ENCODE measurements around the gene TYW1B. TPM values are rescaled to one million over a fixed set of nuclear protein-coding genes. Genes with fewer than 3 reads are reported as not detected.
"Not testable (repeated sequence)": the region's sequence is repeated elsewhere in the genome, so short reads cannot be mapped to it uniquely, and the experiment has no call there.

The TYW1B gene
- total RNA-seq, 4 donors from 2014 or later = 1.7 to 4.5 (median 3.2) TPM

DNA sequence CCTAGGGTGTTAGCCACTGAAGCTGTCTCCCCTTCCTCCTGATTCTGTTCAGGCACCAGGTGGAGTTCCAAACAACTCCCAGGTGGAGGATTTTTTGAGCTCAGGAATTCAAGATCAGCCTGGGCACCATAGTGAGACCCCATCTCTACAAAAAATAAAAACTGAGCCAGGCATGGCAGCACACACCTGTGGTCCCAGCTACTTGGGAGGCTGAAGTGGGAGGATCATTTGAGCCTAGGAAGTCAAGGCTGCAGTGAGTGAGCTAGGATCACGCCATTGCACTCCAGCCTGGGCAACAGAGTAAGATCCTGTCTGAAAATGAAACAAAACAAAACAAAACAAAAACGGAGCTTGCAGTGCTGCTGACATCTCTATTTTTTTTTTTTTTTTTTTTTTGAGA, 287.1 kb downstream of the TYW1B start:
- TF ChIP-seq POLR2AphosphoS5 (IDR thresholded peaks at IDR 0.05) (no peak), POLR2A (IDR thresholded peaks at IDR 0.05) (no peak), EP300 (IDR thresholded peaks at IDR 0.05) (no peak), CTCF (IDR thresholded peaks at IDR 0.05) (no peak)
- no peaks in the 10 kb centered on the region for H3K4me1 ChIP-seq
- H3K27ac ChIP-seq = no peak overlapping the region
- H3K4me3 ChIP-seq = no peak overlapping the region
- no peak for ATAC-seq
- no peaks in the 10 kb centered on the region for H3K9me3 ChIP-seq
- H3K36me3 ChIP-seq = no peaks in the 10 kb centered on the region
- 68 to 86% methylated on average over 2 of the region's 2 CpGs for WGBS, 2 donors (ENCODE audit: low coverage in 1 of 2)
- no peaks in the 10 kb centered on the region for H3K27me3 ChIP-seq

DNA sequence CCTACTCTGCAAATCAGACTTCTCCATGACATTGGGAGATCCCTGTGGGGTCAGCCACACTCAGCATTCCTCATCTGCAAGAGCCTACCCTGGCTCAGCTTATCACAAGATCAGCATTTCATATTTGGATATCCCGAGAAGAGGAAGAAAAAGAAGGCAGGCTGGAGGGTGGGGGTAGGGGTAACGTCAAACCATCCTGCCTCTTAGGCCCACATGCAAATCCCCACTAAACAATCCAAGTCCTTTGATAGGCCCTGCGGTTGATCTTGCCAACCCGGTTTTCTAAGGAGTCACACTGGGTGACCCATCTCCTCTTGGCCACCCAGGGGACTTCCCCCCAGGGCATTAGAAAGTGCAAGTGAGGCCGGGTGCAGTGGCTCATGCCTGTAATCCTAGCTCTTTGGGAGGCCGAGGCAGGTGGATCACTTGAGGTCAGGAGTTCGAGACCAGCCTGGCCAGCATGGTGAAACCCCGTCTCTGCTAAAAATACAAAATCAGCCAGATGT, 287.8 kb downstream of the TYW1B start:
- no peak overlapping the region for H3K27ac ChIP-seq
- no peak overlapping the region for H3K4me3 ChIP-seq
- H3K36me3 ChIP-seq = no peaks in the 10 kb centered on the region
- H3K4me1 ChIP-seq = no peaks in the 10 kb centered on the region
- no peaks in the 10 kb centered on the region for H3K27me3 ChIP-seq
- no peak for ATAC-seq
- TF ChIP-seq EP300 (IDR thresholded peaks at IDR 0.05) (no peak), POLR2A (IDR thresholded peaks at IDR 0.05) (no peak), CTCF (IDR thresholded peaks at IDR 0.05) (no peak), POLR2AphosphoS5 (IDR thresholded peaks at IDR 0.05) (no peak)
- H3K9me3 ChIP-seq = no peaks in the 10 kb centered on the region
- WGBS, 2 donors (ENCODE audit: low coverage in 1 of 2) = 76 to 87% methylated on average over 2 to 8 of the region's 8 CpGs

GRCh38 chr7:72539702-72540101, 288.3 kb downstream of the TYW1B start:
- 93 to 100% methylated on average over 5 to 7 of the region's 7 CpGs for WGBS, 2 donors (ENCODE audit: low coverage in 1 of 2)
- no peak overlapping the region for H3K27ac ChIP-seq
- TF ChIP-seq CTCF (IDR thresholded peaks at IDR 0.05) (no peak), EP300 (IDR thresholded peaks at IDR 0.05) (no peak), POLR2AphosphoS5 (IDR thresholded peaks at IDR 0.05) (no peak), POLR2A (IDR thresholded peaks at IDR 0.05) (no peak)
- H3K27me3 ChIP-seq = no peaks in the 10 kb centered on the region
- H3K4me1 ChIP-seq = no peaks in the 10 kb centered on the region
- no peaks in the 10 kb centered on the region for H3K36me3 ChIP-seq
- no peak for ATAC-seq
- H3K9me3 ChIP-seq = no peaks in the 10 kb centered on the region
- no peak overlapping the region for H3K4me3 ChIP-seq

DNA sequence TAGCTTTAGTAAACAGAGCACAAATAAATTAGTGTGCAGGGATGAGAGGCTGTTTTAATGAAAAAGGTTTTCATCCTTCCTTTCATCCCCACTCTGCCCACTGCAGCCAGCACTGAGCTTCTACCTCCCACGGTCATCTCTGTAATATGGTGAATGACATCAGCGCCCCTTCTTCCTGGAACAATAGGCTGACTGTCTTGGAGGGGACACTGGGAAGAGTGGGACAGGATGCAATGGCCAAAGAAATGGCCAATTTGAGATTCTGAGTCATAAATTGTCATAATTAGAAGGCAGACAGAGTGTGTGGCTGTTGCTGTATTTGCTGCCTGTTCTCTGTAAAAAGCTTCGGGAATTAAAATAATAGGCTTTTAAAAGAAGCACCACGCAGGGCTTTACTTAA, 289.1 kb downstream of the TYW1B start:
- H3K9me3 ChIP-seq = no peaks in the 10 kb centered on the region
- no peak for TF ChIP-seq CTCF (IDR thresholded peaks at IDR 0.05)
- no peak for TF ChIP-seq POLR2A (IDR thresholded peaks at IDR 0.05)
- TF ChIP-seq EP300 (IDR thresholded peaks at IDR 0.05) = no peak
- H3K27me3 ChIP-seq = no peaks in the 10 kb centered on the region
- no peak overlapping the region for H3K4me3 ChIP-seq
- WGBS, 2 donors (ENCODE audit: low coverage in 1 of 2) = 68 to 81% methylated on average over 4 of the region's 4 CpGs
- H3K27ac ChIP-seq = no peak overlapping the region
- H3K36me3 ChIP-seq = no peaks in the 10 kb centered on the region
- H3K4me1 ChIP-seq = no peaks in the 10 kb centered on the region
- no peak for ATAC-seq

DNA sequence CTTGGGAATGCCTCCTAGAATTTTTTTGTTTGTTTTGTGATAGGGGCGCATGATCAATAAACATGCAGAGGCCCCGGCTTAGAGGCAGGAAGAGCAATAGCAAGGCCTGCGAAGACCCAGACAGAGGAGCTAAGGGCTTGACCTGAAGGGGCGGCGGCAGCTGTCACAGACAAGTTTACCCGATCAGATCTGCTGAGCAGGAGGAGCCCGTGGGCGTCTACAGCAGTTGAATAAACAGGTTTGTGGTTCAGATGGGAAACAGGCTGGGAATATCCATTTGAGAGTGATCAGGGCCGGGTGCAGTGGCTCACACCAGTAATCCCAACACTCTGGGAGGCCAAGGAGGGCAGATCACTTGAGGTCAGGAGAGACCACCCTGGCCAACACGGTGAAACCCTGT, 289.9 kb downstream of the TYW1B start:
- Histone ChIP-seq H3K27ac (no peak overlapping the region), H3K9me3 (no peaks in the 10 kb centered on the region), H3K4me1 (no peaks in the 10 kb centered on the region), H3K27me3 (no peaks in the 10 kb centered on the region), H3K4me3 (no peak overlapping the region), H3K36me3 (no peaks in the 10 kb centered on the region)
- ATAC-seq = no peak
- TF ChIP-seq EP300 (IDR thresholded peaks at IDR 0.05) (no peak), POLR2A (IDR thresholded peaks at IDR 0.05) (no peak), POLR2AphosphoS5 (IDR thresholded peaks at IDR 0.05) (no peak)
- WGBS, 2 donors (ENCODE audit: low coverage in 1 of 2) = 44 to 74% methylated on average over 2 to 8 of the region's 10 CpGs

DNA sequence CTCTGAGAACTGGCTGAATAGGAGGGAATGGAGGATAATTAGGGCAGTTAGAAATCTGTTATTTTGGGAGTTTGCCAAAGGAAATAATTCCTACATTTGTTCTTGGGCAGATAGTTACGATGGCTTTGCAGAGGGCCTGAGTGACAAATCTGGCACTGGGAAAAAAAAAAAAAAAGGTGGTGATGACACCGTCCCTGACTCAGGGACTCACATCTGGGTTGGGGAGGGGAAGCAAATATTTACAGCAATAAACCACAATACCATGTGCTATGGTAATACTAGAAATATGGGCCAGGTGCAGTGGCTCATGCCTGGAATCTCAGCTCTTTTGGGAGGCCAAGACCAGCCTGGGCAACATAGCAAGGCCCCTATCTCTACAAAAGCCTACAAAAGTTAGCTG, 292.0 kb downstream of the TYW1B start:
- H3K9me3 ChIP-seq, H3K27me3 ChIP-seq, H3K36me3 ChIP-seq, ATAC-seq, H3K4me3 ChIP-seq, H3K27ac ChIP-seq, H3K4me1 ChIP-seq: not testable (repeated sequence)
- WGBS, 2 donors (ENCODE audit: low coverage in 1 of 2) = 0 to 25% methylated on average over 1 of the region's 2 CpGs

DNA sequence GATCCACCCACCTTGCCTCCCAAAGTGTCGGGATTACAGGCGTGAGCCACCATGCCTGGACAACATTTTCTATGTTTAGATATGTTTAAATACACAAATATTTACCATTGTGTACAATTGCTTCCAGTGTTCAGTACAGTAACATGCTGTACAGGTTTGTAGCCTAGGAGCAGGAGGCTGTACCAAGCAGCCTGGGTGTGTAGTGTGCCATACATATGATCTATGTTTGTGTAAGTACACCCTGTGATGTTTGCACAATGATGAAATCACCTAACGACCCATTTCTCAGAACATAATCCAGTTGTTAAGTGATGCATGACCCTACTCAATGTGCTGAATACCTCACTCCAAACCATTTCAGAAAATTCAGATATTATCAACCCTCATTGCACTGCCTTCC, 297.0 kb downstream of the TYW1B start:
- not testable (repeated sequence) for H3K4me3 ChIP-seq, H3K27me3 ChIP-seq, H3K36me3 ChIP-seq, ATAC-seq, H3K4me1 ChIP-seq, H3K9me3 ChIP-seq, H3K27ac ChIP-seq
- no CpG with 5 or more reads among the region's 3 CpGs for WGBS, 2 donors (ENCODE audit: low coverage in 1 of 2)

Measured in gastroesophageal sphincter (tissue), 4 donors.